VCaP (cell line): ENCODE data around the gene RAD51B.

ENCODE experiments used
- H3K27ac ChIP-seq: fragments of 450-650 bp; 2 replicates; pipeline ENCODE4 v1.5.1; 2017
- TF ChIP-seq, protein P1 (sequence below): fragments of 450-650 bp; conservative IDR thresholded peaks from 2 replicates; pipeline ENCODE4 v1.5.1; 2017; ENCODE audit warnings: mild to moderate bottlenecking, moderate library complexity

Gene RAD51B

DNA sequence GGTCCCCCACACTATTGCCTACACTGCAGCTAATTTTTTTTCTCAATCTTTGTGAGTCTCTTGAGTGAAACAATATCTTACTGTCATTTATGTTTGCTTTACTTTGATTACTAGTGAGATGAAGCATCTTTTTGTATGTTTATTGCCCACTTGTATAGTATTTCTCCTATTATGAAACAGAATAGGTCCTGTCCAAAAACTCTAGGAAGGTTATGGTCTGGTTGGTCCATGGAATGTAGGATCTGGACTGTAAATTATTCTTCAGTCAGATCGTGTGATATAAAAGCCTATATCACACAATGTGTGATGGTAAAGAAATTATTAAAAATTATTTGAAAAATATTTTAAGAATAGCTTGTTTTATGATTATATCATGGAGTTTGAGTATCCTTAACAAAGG, 538.9 kb downstream of the RAD51B start:
- TF ChIP-seq, protein P1, sequence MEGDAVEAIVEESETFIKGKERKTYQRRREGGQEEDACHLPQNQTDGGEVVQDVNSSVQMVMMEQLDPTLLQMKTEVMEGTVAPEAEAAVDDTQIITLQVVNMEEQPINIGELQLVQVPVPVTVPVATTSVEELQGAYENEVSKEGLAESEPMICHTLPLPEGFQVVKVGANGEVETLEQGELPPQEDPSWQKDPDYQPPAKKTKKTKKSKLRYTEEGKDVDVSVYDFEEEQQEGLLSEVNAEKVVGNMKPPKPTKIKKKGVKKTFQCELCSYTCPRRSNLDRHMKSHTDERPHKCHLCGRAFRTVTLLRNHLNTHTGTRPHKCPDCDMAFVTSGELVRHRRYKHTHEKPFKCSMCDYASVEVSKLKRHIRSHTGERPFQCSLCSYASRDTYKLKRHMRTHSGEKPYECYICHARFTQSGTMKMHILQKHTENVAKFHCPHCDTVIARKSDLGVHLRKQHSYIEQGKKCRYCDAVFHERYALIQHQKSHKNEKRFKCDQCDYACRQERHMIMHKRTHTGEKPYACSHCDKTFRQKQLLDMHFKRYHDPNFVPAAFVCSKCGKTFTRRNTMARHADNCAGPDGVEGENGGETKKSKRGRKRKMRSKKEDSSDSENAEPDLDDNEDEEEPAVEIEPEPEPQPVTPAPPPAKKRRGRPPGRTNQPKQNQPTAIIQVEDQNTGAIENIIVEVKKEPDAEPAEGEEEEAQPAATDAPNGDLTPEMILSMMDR: no peak
- no peak overlapping the region for H3K27ac ChIP-seq

DNA sequence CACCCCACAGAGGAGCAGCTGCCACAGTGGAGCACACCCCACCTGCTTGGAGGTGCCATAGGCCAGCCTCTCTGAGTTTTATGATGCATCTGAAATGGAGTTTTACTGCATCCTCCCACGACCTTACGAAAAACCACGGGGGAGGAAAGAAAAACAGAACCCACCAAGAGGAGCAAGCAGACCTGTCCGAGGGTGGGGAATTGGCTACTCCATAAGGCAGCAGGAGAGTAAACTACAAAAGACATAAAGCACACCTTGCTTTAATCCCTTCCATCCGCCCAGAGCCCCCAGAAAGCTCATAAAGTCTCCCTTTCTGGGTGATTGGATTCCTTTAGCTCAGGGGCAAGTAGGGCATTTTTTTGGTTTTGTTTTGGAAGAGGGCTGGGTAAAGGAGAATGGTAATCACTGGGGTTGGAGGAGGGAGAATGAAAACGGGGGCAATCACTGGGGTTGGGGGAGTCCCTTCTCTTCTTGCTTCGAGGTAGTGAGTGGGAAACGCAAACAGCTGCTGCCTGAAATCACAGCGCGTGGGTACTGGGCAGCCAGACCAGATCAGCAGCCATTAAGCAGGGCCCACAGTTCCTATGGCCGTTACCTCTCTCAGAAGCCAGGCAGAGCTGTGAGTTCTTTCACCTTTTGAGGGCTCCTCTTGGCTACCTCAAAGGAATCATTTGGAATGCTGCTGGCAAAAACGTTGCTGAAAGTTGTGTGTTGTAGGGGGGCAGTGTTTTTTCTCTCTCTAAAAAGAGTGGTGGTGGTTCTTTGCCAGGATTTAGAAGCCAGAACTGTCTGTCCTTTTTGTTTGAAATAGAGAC, 539.6 kb downstream of the RAD51B start:
- H3K27ac ChIP-seq: no peak overlapping the region
- TF ChIP-seq, protein P1: no peak

DNA sequence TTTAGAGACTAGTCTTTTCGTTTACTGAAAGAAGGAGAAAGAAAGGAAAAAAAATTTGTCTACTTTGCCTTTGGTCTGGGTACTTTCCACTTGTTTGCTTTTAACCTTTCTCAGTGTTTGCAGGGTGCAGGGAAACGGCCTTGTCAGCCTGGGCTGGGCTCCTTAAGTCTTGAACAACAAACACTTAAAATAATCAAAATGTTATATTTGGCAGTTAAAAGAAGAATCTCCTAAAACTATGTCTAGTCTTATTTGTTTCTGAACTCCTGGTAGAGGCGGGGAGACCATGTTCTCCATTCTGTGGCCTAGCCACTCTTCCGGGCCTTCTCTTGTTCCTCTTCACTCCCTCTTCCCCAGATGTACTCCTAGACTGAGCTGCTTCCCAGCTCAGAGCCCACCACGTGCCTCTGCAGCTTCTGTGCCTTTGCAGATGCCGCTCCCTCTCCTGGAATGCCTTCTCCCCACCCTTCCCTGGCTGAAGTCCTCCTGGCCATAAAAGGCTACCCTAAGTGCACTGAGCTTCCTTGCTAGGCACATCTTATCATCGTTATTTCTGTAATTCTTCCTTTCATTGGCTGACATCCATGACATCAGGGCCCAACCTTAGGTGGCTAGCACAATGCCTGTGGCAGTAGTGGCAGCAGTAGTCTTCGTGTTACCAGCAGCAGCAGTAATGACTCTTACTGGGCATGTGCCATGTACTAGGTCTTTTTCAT, 540.4 kb downstream of the RAD51B start:
- TF ChIP-seq, protein P1: no peak
- H3K27ac ChIP-seq: no peak overlapping the region

DNA sequence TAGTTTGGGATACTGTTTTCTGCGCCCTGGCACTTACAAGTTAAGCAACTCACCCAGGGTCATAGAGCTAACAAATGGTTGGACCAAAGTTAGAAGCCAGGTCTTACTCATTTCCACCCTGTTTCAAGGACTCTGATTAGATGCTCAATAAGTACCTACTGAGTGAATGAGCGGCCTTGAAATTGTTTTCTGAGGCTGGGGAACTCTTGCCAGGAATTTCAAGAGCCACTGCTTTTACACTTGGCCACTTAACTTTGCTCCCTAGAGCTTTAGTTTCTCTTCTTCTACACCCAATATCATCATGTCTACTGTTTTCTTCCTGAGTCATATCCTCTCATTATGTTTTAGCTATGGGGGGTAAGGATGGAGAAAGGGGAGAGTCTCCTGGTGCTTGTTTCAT, 541.7 kb downstream of the RAD51B start:
- TF ChIP-seq, protein P1: no peak

DNA sequence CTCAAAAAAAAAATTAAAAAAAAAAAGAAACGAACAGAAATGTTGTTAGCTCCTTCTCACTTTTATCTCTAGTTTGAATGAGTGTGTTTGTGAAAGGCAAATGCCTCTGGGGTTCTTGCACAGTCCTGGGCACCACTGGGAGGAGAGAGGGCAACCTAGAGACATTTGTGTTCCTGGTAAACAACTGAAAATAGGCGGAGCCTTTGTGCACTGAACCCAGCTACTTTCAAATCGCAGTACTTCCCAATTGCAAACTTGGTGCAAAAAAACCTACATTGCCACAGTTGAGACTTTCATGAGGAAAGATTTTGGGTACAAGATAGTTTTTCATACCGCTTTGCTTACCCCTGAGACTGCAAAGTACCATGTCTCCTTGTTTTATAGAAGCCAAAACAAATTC, 543.3 kb downstream of the RAD51B start:
- H3K27ac ChIP-seq: no peak overlapping the region

More for the DNA sequence above, 541.7 kb downstream of the RAD51B start:
- no peak overlapping the region for H3K27ac ChIP-seq

DNA sequence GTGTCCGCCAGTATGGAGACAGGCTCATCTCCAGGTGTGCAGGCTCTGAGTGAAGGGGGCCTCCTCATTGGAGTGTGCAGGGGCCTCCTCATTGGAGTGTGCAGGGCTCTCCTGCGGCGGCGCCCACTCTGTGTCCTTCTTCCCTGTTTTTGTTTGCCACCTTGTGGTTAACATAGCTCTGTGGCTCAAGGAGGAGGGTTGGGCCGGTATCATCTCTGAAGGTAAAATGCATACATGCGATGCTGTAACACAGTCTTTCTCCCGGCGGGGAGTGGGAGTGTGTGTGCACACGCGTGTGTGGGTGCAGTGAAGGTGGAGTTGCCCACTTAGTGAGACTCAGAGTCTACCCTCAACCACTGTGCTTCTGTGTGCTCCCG, 543.9 kb downstream of the RAD51B start:
- no peak overlapping the region for H3K27ac ChIP-seq
- TF ChIP-seq, protein P1: peak; percentile 20; the same call in 1 of the 2 replicates

More for the DNA sequence above, 543.3 kb downstream of the RAD51B start:
- TF ChIP-seq, protein P1: no peak
